Keratinocyte (primary cell): ENCODE measurements around the gene SMAP1.

Experiments used
- EZH2 ChIP-seq: IDR thresholded peaks from one replicate; pipeline ENCODE4 v1.6.1; 2012; ENCODE audit warnings: inconsistent platforms, mild to moderate bottlenecking, low read length, moderate library complexity
- TF ChIP-seq, protein P1 (sequence below), 3 experiments: IDR thresholded peaks in 1 of 3; conservative IDR thresholded peaks in 1 of 3; optimal IDR thresholded peaks in 1 of 3; 2 replicates in 2 of 3; 3 replicates in 1 of 3; pipeline versions ENCODE3 to v1.5.1; 2011; ENCODE audit warnings: low read length in 3 of 3, mild to moderate bottlenecking in 3 of 3, moderate library complexity in 2 of 3, control low read depth in 1 of 3, inconsistent platforms in 1 of 3; ENCODE audit not compliant: insufficient read depth in 2 of 3; ENCODE audit errors: extremely low read depth in 1 of 3

DNA sequence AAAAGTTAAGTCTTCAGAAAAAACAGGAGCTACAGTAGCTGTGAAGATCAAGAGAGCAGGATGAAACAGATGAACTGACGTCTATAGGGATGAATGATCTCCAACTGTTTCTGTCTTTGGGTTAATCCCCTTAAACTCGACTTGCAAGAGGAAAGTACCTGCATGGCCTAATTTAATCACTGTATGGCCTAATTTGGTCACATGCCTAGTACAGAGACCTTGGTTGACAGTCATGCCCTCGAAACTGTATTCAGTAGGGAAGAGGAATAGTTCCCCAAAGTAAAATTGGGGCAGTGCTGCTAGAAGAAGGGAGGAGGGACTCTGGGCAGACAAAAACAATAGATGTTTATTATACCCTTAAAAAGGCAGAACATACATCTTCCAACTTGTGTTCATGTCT lies 10.0 kb upstream of the SMAP1 start:
- TF ChIP-seq, protein P1, sequence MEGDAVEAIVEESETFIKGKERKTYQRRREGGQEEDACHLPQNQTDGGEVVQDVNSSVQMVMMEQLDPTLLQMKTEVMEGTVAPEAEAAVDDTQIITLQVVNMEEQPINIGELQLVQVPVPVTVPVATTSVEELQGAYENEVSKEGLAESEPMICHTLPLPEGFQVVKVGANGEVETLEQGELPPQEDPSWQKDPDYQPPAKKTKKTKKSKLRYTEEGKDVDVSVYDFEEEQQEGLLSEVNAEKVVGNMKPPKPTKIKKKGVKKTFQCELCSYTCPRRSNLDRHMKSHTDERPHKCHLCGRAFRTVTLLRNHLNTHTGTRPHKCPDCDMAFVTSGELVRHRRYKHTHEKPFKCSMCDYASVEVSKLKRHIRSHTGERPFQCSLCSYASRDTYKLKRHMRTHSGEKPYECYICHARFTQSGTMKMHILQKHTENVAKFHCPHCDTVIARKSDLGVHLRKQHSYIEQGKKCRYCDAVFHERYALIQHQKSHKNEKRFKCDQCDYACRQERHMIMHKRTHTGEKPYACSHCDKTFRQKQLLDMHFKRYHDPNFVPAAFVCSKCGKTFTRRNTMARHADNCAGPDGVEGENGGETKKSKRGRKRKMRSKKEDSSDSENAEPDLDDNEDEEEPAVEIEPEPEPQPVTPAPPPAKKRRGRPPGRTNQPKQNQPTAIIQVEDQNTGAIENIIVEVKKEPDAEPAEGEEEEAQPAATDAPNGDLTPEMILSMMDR (optimal IDR thresholded peaks at IDR 0.05 in 1 of 3, IDR thresholded peaks at IDR 0.05 in 1 of 3, conservative IDR thresholded peaks at IDR 0.05 in 1 of 3; ENCODE audit: extremely low read depth in 1 of 3, insufficient read depth in 2 of 3, low read length in 3 of 3) = no peak
- no peak for TF ChIP-seq EZH2
